ENCODE results near the gene PKIG.
"Not testable (repeated sequence)": the region's sequence is repeated elsewhere in the genome, so short reads cannot be mapped to it uniquely, and the experiment has no call there.

Gene PKIG

GRCh38 chr20:44642203-44643153 is 60.1 kb downstream of the PKIG start:
- no peak for DNase-seq (ENCODE audit: low read depth)

DNA sequence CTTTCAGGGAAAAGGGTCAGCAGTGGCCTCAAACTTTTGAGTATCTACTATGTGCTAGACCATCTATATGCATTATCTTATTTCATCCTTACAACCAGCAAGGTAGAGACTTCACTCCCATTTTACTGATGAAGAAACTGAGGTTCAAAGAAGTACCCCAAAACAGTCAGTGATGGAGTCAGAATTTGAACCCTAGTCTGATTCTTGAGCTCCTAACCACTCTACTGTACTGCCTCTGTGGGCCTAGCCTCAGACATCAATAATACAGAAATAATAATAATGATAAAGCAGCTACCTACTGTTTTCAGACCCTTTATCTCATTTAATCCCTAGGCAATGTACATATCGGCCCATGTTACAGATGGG is 60.8 kb downstream of the PKIG start:
- DNase-seq (ENCODE audit: low read depth): no peak

DNA sequence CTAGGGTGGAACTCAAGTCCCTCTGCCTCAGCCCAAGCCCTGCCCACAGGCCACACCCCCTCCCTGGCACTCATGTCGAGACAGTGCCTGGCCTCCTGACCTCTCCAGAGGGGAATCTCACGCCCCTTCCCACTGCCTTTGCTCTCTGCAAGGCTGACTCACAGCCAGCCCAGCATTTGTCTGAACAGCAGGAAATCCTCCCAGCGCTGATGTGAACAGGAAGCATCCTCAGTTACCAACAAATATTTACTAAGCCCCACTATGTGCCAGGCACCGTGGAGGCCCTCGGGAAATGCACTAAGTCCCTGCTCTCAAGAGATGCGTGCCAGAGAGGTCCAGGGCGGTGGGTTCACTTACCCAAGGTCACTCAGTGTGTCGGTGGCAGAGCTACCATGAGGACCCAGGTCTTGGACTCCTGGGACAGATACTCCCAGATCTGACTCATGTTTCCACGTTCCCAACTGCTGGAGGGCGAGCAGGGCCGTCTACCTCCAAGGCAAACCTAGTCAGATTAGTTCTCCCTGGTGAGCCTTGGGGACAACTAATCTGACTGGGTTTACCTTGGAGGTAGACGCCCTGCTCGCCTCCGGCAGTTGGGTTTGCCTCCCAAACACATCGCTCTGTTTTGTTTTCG is 61.3 kb downstream of the PKIG start:
- no peak for DNase-seq (ENCODE audit: low read depth)

DNA sequence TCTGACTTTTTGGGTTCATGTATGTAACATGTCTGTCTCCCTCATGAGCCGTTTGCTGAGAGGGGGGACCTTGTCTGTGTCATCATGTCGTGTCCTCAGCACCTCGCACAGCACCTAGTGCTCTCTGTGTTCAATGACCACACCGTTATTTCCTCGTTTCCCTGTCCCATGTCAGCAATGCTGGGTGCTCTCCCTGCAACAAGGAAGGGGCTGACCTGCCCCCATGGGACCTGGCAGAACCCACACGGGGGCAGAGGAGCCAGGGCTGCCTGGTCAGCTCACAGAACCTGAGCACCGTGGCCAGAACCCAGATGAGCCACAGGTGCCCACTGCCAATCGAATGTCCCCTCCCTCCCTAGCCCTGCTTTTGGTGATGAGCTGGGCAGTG is 61.8 kb downstream of the PKIG start:
- no peak for DNase-seq (ENCODE audit: low read depth)

DNA sequence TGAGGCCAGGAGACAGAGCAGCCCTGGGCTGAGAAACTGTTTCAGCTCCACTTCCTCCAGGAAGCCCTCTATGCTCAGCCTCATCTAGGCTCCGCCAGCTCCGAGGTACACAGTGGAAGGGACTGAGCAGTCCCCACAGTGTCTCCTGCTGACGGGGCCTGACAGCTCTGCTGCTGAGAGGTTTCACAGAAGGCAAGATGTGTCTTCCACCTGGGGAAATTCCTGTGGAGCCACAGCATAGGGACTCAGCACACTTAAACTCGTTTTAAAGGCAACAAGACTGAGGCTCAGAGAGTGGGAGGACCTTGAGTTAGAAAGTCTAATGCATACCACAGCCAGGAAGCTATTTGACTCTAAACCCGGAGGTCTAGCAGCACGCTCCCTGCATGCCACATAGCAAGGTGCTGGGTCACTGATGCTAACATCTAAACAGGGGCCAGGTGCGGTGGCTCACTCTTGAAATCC is 62.3 kb downstream of the PKIG start:
- no peak for DNase-seq (ENCODE audit: low read depth)

- DNase-seq (ENCODE audit: low read depth): no peak
These were observed 63.8 kb downstream of the PKIG start for GRCh38 chr20:44646023-44646640.

- DNase-seq (ENCODE audit: low read depth): no peak
These were observed 64.4 kb downstream of the PKIG start for GRCh38 chr20:44646641-44647274.

DNA sequence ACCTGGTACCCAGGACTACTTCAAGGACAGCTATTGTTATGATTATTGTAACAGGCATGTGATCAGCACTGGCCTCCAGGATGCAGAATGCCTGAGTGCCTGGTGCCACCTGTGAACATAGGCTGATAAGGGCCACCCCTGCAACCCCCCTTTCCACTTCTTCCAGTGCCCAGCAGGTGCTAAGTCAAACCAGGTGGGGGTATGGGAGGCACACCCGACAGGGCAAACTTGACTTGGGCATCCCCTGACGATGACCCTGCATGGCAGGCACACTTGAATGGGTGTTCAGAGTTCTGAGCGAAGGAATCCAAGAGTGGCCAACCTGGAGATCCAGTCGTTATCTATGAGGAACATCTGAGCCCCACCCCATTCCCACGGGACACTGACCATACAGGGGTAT is 65.7 kb downstream of the PKIG start:
- DNase-seq (ENCODE audit: low read depth): no peak

DNA sequence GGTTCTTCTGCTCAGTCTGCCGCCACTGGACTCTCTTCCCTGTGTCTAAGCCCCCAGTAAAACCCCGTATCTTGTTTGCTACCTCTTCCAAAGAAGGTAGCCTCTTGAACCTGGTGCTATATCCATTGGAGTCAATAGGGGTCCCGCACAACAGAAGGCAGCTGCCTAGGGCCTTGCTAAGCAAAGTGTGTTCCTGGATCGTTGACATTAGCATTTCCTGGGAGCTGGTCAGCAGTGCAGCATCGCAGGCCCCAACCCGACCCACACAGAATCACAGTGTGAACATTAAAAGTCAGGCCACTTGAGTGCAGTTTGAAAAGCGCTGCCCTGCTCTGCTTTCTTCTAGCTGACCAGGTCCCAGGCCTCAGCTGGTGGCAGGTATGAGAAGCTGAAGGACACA is 66.2 kb downstream of the PKIG start:
- DNase-seq (ENCODE audit: low read depth): no peak

DNA sequence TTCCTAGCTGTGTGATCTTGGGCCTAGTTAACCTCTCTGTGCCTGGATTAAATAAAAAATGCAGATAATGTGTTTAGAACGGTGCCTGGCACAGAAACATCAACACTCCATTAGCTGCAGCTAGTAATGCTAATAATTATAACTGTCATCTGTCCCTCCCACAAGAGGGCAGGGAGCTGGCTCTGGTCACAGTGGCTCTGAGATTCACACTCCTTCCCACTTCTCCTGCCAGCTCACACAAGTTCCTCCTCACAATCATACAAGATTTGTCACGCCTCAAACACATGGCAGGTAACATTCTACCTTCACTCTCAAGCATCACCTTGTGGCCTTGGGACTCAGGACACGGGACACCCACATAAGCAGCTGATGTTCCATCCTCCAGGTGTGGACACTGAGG is 66.7 kb downstream of the PKIG start:
- no peak for DNase-seq (ENCODE audit: low read depth)

- no peak for DNase-seq (ENCODE audit: low read depth)
These were observed 67.6 kb downstream of the PKIG start for GRCh38 chr20:44649976-44650375.

- no peak for DNase-seq (ENCODE audit: low read depth)
These were observed 68.5 kb downstream of the PKIG start for GRCh38 chr20:44650771-44651433.

- no peak for DNase-seq (ENCODE audit: low read depth)
These were observed 69.0 kb downstream of the PKIG start for GRCh38 chr20:44651434-44651683.

DNA sequence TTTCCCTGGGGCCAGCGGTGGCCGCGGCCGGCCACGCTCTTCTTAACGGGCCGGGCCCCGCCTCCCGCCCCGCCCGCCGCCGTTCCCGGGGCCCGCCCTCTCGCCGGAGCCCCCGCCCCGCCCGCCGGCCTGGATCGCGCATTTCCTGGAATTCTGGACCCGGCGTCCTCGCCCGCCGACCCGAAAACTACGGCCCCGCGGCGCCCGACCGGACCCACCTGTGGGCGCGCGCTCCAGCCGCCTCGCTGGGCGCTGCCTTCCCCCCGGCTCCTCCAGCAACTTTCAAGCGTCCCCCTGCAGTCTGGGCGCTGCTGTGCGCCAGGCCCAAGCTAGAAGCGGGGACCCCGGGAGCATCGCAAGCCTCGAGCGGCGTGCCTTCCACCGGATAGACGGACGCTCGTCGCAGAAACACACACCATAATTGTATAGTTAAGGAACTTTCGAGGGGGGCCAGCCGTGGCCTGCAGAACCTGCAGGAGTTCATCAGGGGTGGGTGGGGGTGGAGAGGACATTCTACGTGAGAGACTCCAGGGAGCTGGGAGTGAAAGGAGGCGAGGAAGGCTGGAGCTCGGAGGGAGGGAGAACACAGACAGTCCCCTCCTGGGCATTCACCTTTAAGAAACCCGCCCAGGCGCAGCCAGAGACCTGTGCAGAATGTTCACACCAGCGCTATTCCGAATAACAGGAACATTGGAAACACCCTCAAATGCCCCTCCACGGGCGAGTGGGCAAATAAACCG is 69.5 kb downstream of the PKIG start, which contains the start of gene ADA:
Gene ADA, minus strand, starts transcription at position 16 of the 740 bp plus-strand sequence. CDS start 92 bp downstream, outside the sequence.
- no peak for DNase-seq (ENCODE audit: low read depth)

DNA sequence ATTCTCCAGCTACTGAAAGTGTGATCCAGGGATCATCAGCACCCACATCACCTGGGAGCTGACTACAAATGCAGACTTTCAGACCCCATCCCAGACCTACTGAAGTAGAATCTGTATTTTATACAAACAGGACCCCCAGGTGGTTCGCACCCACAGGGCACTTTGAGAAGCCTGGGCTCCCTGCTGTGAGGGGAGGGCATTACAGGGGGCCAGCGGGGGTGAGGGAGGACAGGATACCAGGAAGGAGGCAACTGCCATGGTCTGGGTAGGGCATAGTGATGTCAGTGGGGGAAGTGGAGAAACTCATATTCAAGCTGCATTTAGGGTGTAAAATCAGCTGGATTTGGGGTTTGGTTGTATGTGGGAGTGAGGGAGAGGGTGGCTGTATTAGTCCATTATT is 71.2 kb downstream of the PKIG start:
- DNase-seq (ENCODE audit: low read depth): no peak

GRCh38 chr20:44654210-44654609 is 71.8 kb downstream of the PKIG start:
- not testable (repeated sequence) for DNase-seq (ENCODE audit: low read depth)

GRCh38 chr20:44656448-44656847 is 74.1 kb downstream of the PKIG start:
- no peak for DNase-seq (ENCODE audit: low read depth)

DNA sequence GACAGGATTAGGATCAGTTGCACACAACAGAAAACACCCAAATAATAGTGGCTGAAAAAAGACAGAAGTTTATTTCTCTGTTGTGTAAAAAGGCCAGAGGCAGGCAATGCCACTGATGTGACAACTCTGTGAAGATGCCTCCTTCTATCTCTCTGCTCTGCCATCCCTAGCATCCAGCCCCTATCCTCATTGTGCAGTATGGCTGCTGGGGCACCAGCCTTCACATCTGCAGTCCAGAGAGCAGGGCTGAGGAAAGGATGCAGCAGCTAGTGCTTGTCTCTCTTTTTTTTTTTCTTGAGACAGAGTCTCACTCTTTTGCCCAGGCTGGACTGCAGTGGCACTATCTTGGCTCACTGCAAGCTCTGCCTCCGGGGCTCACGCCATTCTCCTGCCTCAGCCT is 75.5 kb downstream of the PKIG start:
- no peak for DNase-seq (ENCODE audit: low read depth)

GRCh38 chr20:44658810-44659209 is 76.4 kb downstream of the PKIG start:
- no peak for DNase-seq (ENCODE audit: low read depth)

- DNase-seq (ENCODE audit: low read depth): no peak
These were observed 77.6 kb downstream of the PKIG start for GRCh38 chr20:44659931-44660330.

- no peak for DNase-seq (ENCODE audit: low read depth)
These were observed 78.2 kb downstream of the PKIG start for GRCh38 chr20:44660581-44660980.
